Stimulated activated CD4-positive, alpha-beta T cell treated with anti-CD3 and anti-CD28 coated beads, Interleukin-2, amount 100 ng/mL, for 48 hours (primary cell): ENCODE data around the gene DCAF4L1.

Experiments used
- DNase-seq, 2 donors: peaks; one replicate each; pipeline ENCODE4 v3.0.0-alpha.2; 2020

The DCAF4L1 gene, protein sequence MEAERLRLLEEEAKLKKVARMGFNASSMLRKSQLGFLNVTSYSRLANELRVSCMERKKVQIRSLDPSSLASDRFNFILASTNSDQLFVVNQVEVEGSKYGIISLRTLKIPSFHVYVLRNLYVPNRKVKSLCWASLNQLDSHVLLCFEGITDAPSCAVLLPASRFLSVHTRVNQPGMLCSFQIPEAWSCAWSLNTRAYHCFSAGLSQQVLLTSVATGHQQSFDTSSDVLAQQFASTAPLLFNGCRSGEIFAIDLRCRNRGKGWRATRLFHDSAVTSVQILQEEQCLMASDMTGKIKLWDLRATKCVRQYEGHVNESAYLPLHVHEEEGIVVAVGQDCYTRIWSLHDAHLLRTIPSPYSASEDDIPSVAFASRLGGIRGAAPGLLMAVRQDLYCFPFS

GRCh38 chr4:41981456-41981855 lies at the start of gene DCAF4L1:
TSS of gene DCAF4L1 (plus strand) at chr4:41981756. CDS start at chr4:41981793, 37 bp downstream.
- no peak for DNase-seq

- DNase-seq, result no peak
These were observed 48.6 kb upstream of the DCAF4L1 start for GRCh38 chr4:41932988-41933387.

- DNase-seq, result no peak
These were observed 47.5 kb upstream of the DCAF4L1 start for GRCh38 chr4:41933997-41934503.

DNA sequence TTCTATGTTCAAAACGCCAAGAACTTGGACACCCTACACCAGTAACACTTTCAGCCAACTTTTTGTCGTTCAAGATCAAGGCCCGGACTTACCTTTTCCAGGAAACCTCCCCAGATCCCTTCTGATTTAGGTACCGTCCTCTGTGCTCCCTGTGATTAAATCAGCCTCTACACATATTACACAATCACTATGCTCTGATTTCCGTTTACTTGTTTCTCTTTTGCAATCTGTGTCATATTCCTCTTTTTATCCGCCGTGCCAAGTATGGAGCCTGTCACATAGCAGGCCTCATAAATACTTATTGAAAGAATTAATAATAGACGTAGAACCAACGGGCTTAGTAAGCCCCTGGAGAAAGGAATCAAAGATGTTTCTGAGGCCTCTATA lies 47.0 kb upstream of the DCAF4L1 start:
- no peak for DNase-seq

DNA sequence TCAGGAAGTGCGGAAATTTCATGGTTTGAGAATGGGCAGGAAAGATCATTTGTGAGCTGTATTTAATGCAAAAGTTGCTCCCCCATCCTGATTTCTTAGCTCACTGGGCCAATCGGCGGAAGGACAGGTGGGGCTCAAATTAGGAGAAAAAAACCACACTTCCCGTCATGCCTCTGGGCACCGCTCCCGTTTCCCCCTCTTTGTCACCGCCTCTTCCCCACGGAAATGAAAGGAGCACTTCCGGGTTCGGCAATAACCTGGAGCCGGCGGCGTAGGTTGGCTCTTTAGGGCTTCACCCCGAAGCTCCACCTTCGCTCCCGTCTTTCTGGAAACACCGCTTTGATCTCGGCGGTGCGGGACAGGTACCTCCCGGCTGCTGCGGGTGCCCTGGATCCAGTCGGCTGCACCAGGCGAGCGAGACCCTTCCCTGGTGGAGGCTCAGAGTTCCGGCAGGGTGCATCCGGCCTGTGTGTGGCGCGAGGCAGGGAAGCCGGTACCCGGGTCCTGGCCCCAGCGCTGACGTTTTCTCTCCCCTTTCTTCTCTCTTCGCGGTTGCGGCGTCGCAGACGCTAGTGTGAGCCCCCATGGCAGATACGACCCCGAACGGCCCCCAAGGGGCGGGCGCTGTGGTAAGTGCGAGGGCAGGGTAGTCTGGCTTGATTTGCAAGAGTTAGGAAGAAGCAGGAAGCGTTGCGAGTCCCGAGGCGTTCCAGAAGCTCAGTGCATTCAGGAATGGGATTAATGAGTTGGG lies 46.5 kb upstream of the DCAF4L1 start, which contains the start of gene TMEM33:
TMEM33 (plus strand) TSS at position 529 of the 751 bp plus-strand sequence; CDS start at position 585, 56 bp downstream.
- peak; percentile 66 to 68 for DNase-seq

DNA sequence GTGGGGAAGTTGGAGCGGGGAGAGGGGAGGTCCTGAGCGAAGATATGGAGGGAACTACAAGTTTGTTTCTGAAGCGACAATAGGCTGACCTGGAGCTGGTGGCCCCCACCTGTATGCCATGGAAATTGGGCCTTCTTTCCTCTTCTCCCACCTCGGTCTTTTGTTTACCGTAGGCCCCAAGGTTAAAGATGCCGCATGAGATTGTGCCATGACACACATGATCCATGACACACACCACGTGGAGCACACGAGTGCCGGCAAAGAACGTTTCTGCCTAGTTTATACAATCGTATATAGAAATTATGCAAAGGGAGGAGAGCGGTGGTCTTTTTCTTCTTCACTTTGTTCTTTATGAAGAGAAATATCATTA lies 45.9 kb upstream of the DCAF4L1 start:
- no peak for DNase-seq

GRCh38 chr4:41939016-41939626 lies 42.4 kb upstream of the DCAF4L1 start:
- DNase-seq, result no peak

GRCh38 chr4:41940834-41941233 lies 40.7 kb upstream of the DCAF4L1 start:
- DNase-seq, result no peak

DNA sequence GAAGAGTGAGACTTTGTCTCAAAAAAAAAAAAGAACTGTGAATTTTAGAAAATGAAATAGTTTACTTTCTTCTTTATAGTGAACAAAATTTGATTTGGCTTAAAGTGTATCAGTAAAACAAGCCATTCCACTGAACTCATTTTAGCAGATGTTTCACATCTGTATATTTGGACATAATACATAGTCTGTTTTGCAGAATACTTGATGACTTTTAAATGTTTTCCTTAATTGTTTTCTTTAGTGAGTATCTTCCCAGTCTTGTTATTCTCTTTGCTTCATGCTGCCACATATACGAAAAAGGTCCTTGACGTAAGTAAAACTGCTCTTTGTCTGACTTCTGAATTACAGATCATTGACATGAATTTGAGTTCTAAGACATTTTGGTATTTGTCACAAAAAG lies 38.0 kb upstream of the DCAF4L1 start:
- no peak for DNase-seq

- no peak for DNase-seq
These were observed 37.5 kb upstream of the DCAF4L1 start for GRCh38 chr4:41944089-41944488.

DNA sequence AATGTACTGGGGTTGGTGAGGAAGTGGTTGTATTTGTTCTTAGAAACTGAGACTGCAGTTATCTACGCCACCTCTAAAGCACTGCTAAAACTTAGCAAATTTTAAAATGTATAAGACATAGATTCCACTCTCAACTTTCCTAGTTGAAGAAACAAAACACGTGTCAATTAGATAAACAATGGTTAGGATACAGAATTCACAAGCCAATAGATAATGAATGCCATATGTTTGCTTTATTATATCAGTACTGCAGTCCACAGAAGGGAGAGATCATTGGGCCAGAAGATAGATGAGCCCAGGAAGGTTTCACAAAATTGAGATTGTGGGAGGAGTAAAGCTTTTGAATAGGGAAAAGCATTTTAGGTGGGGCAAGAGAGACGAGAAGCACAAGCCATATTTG lies 32.0 kb upstream of the DCAF4L1 start:
- DNase-seq, result no peak

GRCh38 chr4:41957634-41958033 lies 23.9 kb upstream of the DCAF4L1 start:
- DNase-seq, result no peak

DNA sequence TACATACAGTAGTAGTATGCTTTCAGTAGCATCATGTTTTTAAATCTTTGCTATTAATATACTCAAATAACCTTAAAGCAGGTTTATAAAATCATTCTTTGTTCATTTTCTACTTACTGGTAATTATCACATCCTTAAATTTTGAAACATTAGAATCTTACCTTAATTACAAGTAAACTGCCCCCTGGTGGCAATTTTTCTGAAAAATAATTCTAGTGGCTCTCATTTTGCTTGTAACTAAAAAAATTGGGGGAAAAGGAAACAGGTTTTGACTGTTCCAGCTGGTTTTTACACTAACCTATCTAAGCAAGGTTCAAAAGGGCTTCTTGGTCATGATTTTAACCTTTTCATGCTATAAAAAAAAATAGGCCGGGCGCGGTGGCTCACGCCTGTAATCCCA lies 18.5 kb upstream of the DCAF4L1 start:
- DNase-seq, result peak in 1 of 2 donors; percentile 15

DNA sequence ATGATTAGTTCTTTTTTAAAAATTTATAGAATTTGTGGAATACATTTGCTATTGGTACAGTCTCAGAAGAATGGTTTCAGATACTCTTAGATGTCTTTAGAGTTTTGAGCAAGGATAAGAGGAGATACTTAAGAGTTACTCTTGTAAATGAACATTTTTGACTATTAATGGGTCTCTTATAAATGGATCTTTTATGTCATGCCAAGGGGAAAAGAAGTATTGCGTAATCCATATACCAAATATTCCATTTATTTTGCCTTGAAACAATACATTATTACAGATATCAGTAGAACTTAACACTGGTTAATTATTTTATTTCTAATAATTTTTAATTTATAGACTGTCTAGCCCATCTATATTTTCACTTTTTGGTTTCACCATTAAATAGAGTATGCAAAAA lies 17.2 kb upstream of the DCAF4L1 start:
- DNase-seq, result no peak

GRCh38 chr4:41967392-41967791 lies 14.2 kb upstream of the DCAF4L1 start:
- no peak for DNase-seq

DNA sequence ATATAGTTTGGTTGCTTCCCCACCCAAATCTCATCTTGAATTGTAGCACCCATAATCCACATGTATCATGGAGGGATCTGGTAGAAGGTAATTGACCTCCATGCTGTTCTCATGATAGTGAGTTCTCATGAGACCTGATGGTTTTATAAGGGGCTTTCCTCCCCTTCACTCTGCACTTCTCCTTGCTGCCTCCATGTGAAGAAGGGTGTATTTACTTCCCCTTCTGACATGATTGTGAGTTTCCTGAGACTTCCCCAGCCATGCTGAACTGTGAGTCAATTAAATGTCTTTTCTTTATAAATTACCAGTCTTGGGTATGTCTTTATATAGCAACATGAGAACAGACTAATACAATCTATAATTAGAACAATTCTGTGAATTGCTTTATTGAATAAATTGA lies 11.9 kb upstream of the DCAF4L1 start:
- DNase-seq, result no peak

DNA sequence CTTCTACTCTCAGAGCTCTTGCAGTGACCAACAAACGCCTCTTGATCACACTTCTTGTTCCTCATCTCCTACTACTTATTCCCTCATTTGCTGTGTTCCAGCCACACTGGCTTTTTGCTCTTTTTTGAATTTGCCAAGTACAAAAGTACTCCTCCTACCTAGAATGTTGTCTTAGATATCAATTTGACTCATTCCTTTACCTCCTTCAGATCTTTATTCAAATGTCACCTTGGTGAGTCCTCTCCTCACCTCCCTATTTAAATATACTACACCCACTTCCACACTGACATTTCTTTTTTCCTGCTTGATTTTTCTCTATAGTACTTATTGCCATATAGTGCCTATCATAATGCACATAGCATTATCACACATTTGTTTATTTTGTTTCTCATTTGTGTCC lies 6.2 kb upstream of the DCAF4L1 start:
- DNase-seq, result no peak

DNA sequence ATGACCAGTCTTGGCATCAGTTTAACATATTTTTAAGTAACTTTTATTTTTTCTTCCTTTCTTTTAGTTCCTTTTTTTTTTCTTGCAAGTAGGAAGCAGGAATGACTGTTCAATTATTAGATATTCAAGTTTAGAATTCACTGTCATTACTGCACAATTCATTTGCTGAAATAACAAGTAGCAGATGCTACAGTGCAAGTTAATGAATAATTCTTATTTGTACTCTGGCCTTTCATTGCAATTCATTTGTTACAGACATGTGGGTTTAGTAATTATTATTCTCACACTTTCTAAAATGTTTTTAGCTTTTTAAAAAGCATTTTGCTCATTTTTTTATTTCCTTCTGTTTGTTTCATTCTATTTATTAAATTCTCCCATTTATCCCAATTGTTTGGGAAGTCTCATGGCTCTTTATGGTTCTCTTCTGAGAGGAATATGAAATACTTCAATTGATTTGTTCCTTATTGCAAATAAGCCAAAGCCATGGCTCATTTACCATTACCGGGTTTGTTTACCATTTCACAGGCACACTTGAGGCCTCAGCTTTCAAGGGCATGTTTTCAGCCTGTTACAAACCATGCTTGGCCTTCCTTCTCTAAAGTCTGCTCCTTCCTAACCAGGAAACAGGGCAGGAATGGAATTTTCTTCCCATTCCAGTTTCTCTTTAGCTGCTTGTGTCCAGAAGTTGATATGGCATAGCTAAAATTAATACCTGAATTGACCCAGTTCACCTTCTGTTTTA lies 4.6 kb upstream of the DCAF4L1 start:
- no peak for DNase-seq

DNA sequence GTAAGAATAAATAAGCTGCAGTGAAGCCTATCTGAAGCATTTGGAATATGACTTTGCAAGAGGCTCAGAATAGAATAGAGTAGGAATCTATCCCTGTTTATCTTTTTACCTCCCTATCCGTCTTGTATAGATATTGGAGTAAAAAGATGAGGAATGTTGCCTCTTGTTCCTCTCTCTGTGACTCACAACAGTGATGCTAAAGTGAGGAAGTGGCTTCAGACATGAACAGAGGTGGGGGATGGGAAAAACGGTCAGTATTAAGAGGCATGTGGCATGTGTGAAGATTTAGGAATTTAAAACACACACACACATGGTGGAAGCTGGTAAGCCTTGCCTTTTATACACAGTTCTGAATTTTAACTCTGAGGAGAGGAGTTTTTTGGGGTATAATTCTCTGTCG lies 3.8 kb upstream of the DCAF4L1 start:
- no peak for DNase-seq

GRCh38 chr4:41982716-41983115 lies 1.2 kb downstream of the DCAF4L1 start:
- no peak for DNase-seq

DNA sequence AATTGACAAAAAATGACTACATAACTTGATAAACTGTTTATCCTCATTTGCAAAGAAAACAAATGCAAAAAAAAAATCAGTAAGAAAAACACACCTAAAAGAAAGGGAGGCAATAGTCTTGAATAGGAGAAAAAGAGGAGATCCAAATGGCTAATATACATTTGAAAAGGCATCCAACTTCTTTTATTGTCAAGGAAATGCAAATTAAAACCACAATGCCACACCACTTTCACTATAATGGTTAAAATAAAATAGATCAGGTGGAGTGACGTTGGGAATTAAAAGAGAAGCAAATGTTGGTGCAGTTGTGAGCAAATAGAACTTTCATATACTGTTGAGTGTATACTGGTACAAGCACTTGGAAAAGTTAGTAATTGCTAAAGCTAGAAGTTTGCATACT lies 3.6 kb downstream of the DCAF4L1 start:
- DNase-seq, result no peak

DNA sequence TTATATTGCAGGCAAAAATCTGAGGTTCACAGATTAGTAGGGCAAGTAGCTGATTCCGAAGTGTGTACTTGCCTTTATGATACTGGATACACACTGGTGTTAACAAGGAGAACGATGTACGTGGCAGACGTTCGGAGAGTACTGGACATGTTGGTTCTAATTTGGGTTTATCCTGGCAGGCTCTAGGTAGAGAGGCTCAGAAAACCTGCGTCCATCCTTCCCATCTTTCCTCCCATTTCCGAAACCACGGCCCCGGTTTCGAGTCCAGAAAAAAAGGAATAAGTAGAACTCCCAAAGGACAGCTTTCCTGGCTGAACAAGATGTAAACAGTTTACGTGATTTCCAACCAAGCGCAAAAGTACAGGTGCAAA lies 8.4 kb downstream of the DCAF4L1 start:
- DNase-seq, result no peak
